Endodermal cell (in vitro differentiated cells): ENCODE data around the gene SDHA. TPM values are rescaled to one million over a fixed set of nuclear protein-coding genes. Genes with fewer than 3 reads are reported as not detected.
"Not testable (repeated sequence)": the region's sequence is repeated elsewhere in the genome, so short reads cannot be mapped to it uniquely, and the experiment has no call there.

Experiments
- DNase-seq: peaks from one replicate; pipeline ENCODE4 v3.0.0-alpha.2; 2017
- H3K27ac ChIP-seq: 2 replicates; pipeline ENCODE4 v1.5.1; 2013; ENCODE audit warnings: mild to moderate bottlenecking, low read depth, low read length, moderate library complexity
- H3K27me3 ChIP-seq: 2 replicates; pipeline ENCODE4 v1.6.1; 2013; ENCODE audit warnings: mild to moderate bottlenecking, low read length, moderate library complexity; ENCODE audit not compliant: insufficient read depth, control insufficient read depth, poor library complexity, severe bottlenecking
- H3K36me3 ChIP-seq: 2 replicates; pipeline ENCODE4 v1.7.0; 2013; ENCODE audit warnings: mild to moderate bottlenecking, low read length, moderate library complexity; ENCODE audit not compliant: control insufficient read depth, insufficient read depth
- H3K4me1 ChIP-seq: one replicate; pipeline ENCODE4 v1.7.0; 2013; ENCODE audit warnings: low read length; ENCODE audit not compliant: control insufficient read depth, insufficient read depth
- H3K4me3 ChIP-seq: 2 replicates; pipeline ENCODE4 v1.5.1; 2013; ENCODE audit warnings: mild to moderate bottlenecking, low read length, moderate library complexity
- H3K9ac ChIP-seq: 2 replicates; pipeline ENCODE4 v1.6.1; 2013; ENCODE audit warnings: mild to moderate bottlenecking, low read length, moderate library complexity; ENCODE audit not compliant: poor library complexity, severe bottlenecking; ENCODE audit errors: extremely low read depth
- H3K9me3 ChIP-seq: 2 replicates; pipeline ENCODE4 v1.6.1; 2013; ENCODE audit warnings: mild to moderate bottlenecking, low read length, moderate library complexity; ENCODE audit not compliant: control insufficient read depth
- H3K27ac Mint-ChIP-seq: 2 replicates; pipeline ENCODE4 v1.8.0; 2020; ENCODE audit warnings: mixed read lengths
- H3K27me3 Mint-ChIP-seq: 2 replicates; pipeline ENCODE4 v1.8.0; 2021; ENCODE audit warnings: mild to moderate bottlenecking, mixed read lengths; ENCODE audit not compliant: insufficient read depth
- H3K36me3 Mint-ChIP-seq: 2 replicates; pipeline ENCODE4 v1.8.0; 2020; ENCODE audit warnings: low read depth, mixed read lengths
- H3K4me1 Mint-ChIP-seq: 2 replicates; pipeline ENCODE4 v1.8.0; 2020; ENCODE audit warnings: mixed read lengths
- H3K4me3 Mint-ChIP-seq: 2 replicates; pipeline ENCODE4 v1.8.0; 2020; ENCODE audit warnings: mild to moderate bottlenecking, moderate library complexity, mixed read lengths
- H3K9me3 Mint-ChIP-seq: 2 replicates; pipeline ENCODE4 v1.8.0; 2020; ENCODE audit warnings: mild to moderate bottlenecking, mixed read lengths
- WGBS, 2 experiments: methylation state at CpG; one replicate each; pipeline versions ENCODE4 v1.1.5 to v1.1.7; 2013; ENCODE audit warnings: missing lambda C conversion rate in 2 of 2, mixed read lengths in 1 of 2; ENCODE audit not compliant: insufficient coverage in 1 of 2, insufficient read length in 1 of 2; 5-methylcytosine and 5-hydroxymethylcytosine counted together
- total RNA-seq, 2 donors: library from RNA; stranded (reverse); fragmentation: NEBNext Ultra II Directional in 1 of 2; extraction: Animal tissue kit (Norgen Biotek cat#: 25700) in 1 of 2; gene quantifications; 2 replicates in 1 of 2; 3 replicates in 1 of 2; pipeline ENCODE4 v1.2.1, GENCODE V29; 2021
- TF ChIP-seq, protein P1 (sequence below): fragments of 200-600 bp; sonication (generic); conservative IDR thresholded peaks from 2 replicates; pipeline ENCODE4 v1.5.0; 2021; ENCODE audit warnings: antibody characterized with exemption, mild to moderate bottlenecking

The SDHA gene
- total RNA-seq, 2 donors from 2014 or later, result 61.6 to 73.1 TPM

DNA sequence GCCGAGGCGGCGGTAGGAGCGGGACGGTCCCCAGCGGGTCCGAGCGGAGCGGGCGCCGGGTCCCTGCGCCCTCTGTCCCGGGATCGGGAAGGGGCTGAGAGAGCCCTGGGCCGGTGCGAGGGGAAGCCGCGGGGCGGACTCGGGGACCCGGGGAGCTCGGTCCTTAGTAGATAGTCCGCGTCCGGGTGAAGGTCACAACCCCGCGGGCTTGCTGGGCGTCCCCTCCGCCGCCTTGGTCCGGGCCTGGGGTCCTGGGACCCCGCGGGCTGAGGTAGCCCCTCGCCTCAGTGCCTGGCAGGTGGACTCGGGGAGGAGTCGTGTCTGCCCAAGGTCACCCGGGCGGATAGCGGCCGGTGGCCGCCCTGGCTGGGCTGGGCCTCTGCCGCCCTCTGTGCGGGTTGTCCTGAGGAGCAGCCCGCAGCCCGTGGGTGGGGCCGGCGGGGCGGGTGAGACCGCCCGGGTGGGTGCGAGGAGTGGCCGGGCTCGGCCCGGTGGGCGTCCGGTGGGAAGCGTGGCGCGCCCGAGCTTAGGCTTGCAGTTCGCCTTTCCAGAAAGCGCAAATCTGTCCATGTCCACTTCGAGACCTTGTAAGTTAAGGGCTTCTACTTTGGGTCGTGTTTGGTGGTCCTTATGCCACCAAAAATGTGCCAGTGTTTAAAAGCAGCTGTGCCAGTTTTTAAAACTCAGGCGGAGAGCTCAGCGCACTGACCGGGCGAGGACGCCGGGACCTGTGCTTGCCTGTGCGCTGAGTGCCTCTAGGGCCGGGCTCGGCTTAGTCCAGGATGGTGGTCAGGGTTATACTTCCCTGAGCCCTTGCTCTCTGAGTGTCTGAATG is 554 bp downstream of the SDHA start:
- Mint-ChIP-seq H3K9me3 (no peaks in the 10 kb centered on the region), H3K27ac (peak overlapping the region; percentile 90), H3K36me3 (peaks cover 18% of the 10 kb centered on the region), H3K27me3 (no peaks in the 10 kb centered on the region), H3K4me3 (peak overlapping the region; percentile 81), H3K4me1 (peaks cover 24% of the 10 kb centered on the region)
- Histone ChIP-seq H3K36me3 (peaks cover 5% of the 10 kb centered on the region), H3K4me1 (no peaks in the 10 kb centered on the region), H3K9me3 (no peaks in the 10 kb centered on the region), H3K4me3 (peak overlapping the region; percentile 87), H3K27me3 (no peaks in the 10 kb centered on the region), H3K9ac (peak overlapping the region; percentile 74), H3K27ac (no peak overlapping the region)
- WGBS, 2 experiments, result 0 to 1% methylated on average over 30 to 73 of the region's 73 CpGs
- peak; percentile 81 for DNase-seq
- TF ChIP-seq, protein P1, sequence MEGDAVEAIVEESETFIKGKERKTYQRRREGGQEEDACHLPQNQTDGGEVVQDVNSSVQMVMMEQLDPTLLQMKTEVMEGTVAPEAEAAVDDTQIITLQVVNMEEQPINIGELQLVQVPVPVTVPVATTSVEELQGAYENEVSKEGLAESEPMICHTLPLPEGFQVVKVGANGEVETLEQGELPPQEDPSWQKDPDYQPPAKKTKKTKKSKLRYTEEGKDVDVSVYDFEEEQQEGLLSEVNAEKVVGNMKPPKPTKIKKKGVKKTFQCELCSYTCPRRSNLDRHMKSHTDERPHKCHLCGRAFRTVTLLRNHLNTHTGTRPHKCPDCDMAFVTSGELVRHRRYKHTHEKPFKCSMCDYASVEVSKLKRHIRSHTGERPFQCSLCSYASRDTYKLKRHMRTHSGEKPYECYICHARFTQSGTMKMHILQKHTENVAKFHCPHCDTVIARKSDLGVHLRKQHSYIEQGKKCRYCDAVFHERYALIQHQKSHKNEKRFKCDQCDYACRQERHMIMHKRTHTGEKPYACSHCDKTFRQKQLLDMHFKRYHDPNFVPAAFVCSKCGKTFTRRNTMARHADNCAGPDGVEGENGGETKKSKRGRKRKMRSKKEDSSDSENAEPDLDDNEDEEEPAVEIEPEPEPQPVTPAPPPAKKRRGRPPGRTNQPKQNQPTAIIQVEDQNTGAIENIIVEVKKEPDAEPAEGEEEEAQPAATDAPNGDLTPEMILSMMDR, result peak; percentile 20

GRCh38 chr5:219460-219863 is 1.3 kb downstream of the SDHA start:
- H3K9me3 ChIP-seq, result no peaks in the 10 kb centered on the region
- TF ChIP-seq, protein P1, result no peak
- H3K36me3 ChIP-seq, result peaks cover under 1% of the 10 kb centered on the region
- no peaks in the 10 kb centered on the region for H3K27me3 ChIP-seq
- peak overlapping the region; percentile 74 for H3K9ac ChIP-seq
- peak; percentile 58 for DNase-seq
- H3K4me1 ChIP-seq, result no peaks in the 10 kb centered on the region
- H3K4me1 Mint-ChIP-seq, result peaks cover 24% of the 10 kb centered on the region
- peak overlapping the region; percentile 81 for H3K4me3 Mint-ChIP-seq
- H3K9me3 Mint-ChIP-seq, result no peaks in the 10 kb centered on the region
- no peak overlapping the region for H3K27ac Mint-ChIP-seq
- H3K36me3 Mint-ChIP-seq, result peaks cover 10% of the 10 kb centered on the region
- peak overlapping the region; percentile 87 for H3K4me3 ChIP-seq
- H3K27me3 Mint-ChIP-seq, result no peaks in the 10 kb centered on the region
- 33 to 39% methylated on average over 8 to 9 of the region's 9 CpGs for WGBS, 2 experiments
- no peak overlapping the region for H3K27ac ChIP-seq

DNA sequence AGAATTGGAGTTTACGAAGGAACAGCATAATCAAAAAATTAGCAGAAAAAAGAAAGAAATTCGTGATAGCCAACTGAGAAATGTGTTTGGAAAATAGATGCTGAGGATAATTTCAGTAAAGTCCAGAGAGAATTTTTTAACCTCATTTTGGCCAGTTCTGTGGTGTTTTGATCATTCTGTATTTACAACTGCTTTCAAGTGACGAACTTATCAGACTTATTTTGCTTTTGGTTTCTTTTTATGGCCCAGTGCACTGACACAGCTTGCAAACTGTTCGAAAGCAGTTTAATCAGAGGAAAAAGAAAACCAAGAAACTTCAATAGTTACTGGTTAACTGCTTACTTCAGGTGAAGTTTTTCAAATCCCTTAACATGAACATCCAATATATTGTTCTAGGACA is 1.9 kb downstream of the SDHA start:
- no peak for DNase-seq
- WGBS, 2 experiments, result 80 to 84% methylated on average over 4 of the region's 4 CpGs
- H3K4me1 ChIP-seq, result no peaks in the 10 kb centered on the region
- H3K9ac ChIP-seq, result no peak overlapping the region
- Mint-ChIP-seq H3K4me1 (peaks cover 24% of the 10 kb centered on the region), H3K4me3 (peak overlapping the region; percentile 81), H3K27ac (no peak overlapping the region), H3K9me3 (no peaks in the 10 kb centered on the region), H3K36me3 (peaks cover 14% of the 10 kb centered on the region), H3K27me3 (no peaks in the 10 kb centered on the region)
- peaks cover 5% of the 10 kb centered on the region for H3K36me3 ChIP-seq
- H3K27ac ChIP-seq, result no peak overlapping the region
- H3K27me3 ChIP-seq, result no peaks in the 10 kb centered on the region
- TF ChIP-seq, protein P1, result no peak
- peak overlapping the region; percentile 87 for H3K4me3 ChIP-seq
- no peaks in the 10 kb centered on the region for H3K9me3 ChIP-seq

DNA sequence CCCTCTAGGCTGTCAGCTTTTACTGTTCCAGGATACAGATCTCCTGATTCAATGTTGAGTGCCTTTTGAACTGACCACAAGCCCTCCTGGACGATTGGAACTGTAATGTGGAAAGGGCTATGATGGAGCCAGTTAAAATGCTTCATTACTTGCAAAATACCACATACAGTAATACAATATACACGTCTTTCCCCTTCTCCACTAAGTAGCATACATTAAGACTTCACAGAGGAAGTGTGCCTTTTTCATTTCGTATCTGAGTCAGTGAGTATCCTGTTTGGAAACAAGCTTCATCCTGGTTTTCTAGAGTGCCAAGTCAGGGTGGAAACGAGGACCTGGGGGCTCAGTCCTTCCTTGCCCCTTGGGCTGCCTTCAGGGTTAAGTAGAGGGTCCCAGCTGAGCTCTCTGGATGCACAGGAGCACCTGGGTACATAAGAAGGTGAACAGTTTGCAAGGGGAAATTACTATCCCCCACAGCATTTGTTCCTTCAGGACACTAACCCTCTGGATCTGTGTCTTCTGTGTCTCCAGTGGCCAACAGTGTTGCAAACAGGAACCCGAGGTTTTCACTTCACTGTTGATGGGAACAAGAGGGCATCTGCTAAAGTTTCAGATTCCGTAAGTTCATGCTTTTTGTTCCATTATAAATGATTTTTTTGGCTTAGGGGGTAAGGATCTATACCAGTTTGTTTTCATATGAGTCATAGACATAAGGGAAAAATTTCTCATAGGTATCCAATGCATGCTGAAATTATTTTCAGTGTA is 5.0 kb downstream of the SDHA start:
- not testable (repeated sequence) for H3K9me3 Mint-ChIP-seq, DNase-seq, H3K4me1 ChIP-seq, H3K27me3 ChIP-seq, H3K27ac ChIP-seq, H3K27ac Mint-ChIP-seq, H3K9ac ChIP-seq, H3K4me3 ChIP-seq, H3K27me3 Mint-ChIP-seq, H3K9me3 ChIP-seq, H3K4me3 Mint-ChIP-seq
- H3K36me3 Mint-ChIP-seq, result peaks cover 29% of the 10 kb centered on the region
- peaks cover 20% of the 10 kb centered on the region for H3K4me1 Mint-ChIP-seq
- H3K36me3 ChIP-seq, result peaks cover 22% of the 10 kb centered on the region
- 88 to 100% methylated on average over 3 to 6 of the region's 6 CpGs for WGBS, 2 experiments
